HPDE6-E6E7 (cell line): Measurements from ENCODE around the gene BSX.

Experiments used
- DNase-seq: peaks from one replicate; pipeline ENCODE4 v3.0.0; 2011; ENCODE audit warnings: missing footprints; ENCODE audit errors: extremely low spot score

The BSX gene

GRCh38 chr11:122954455-122954854, 27.2 kb downstream of the BSX start:
- no peak for DNase-seq

- no peak for DNase-seq
These were observed 30.4 kb downstream of the BSX start for GRCh38 chr11:122951211-122951610.

GRCh38 chr11:122938557-122938956, 43.1 kb downstream of the BSX start:
- DNase-seq, result no peak

- no peak for DNase-seq
These were observed 43.7 kb downstream of the BSX start for GRCh38 chr11:122937983-122938382.

GRCh38 chr11:122933416-122933815, 48.2 kb downstream of the BSX start:
- no peak for DNase-seq

GRCh38 chr11:122931510-122931909, 50.1 kb downstream of the BSX start:
- no peak for DNase-seq
